Measurements from ENCODE around the gene TMC6. TPM values are rescaled to one million over a fixed set of nuclear protein-coding genes. Genes with fewer than 3 reads are reported as not detected.

TMC6 gene
- total and polyA plus RNA-seq, 2 experiments from 2014 or later = 50.0 to 72.2 TPM

- peaks cover 10% of the 10 kb centered on the region; the same call in 1 of the 2 replicates for H3F3A ChIP-seq (replicated peaks; ENCODE audit: low read depth)
- peaks cover 35% of the 10 kb centered on the region for H3K27me3 Mint-ChIP-seq (ENCODE audit: insufficient read depth, low read depth, poor library complexity)
- peak overlapping the region; percentile 10; the same call in 1 of the 2 replicates for H2AFZ ChIP-seq
Measured at GRCh38 chr17:78132084-78132676, 3.6 kb upstream of the TMC6 start.

GRCh38 chr17:78131172-78132083 lies 2.9 kb upstream of the TMC6 start:
- Histone ChIP-seq H3K4me3 (peak overlapping the region; percentile 63), H3K9me2 (ENCODE audit: insufficient read depth) (no peaks in the 10 kb centered on the region), H3K4me1 (ENCODE audit: insufficient read depth) (peaks cover 32% of the 10 kb centered on the region), H3K36me3 (ENCODE audit: insufficient read depth) (no peaks in the 10 kb centered on the region), H3K27ac (ENCODE audit: low read depth) (no peak overlapping the region), H4K20me1 (replicated peaks; ENCODE audit: insufficient read depth) (no peaks in the 10 kb centered on the region), H3K79me2 (replicated peaks; ENCODE audit: insufficient read depth) (0 out of 2 replicates have a peak, but pooled peaks cover 5% of the 10 kb centered on the region), H3F3A (replicated peaks; ENCODE audit: low read depth) (peaks cover 10% of the 10 kb centered on the region; the same call in 1 of the 2 replicates), H2AFZ (peak overlapping the region; percentile 10; the same call in 1 of the 2 replicates), H3K27me3 (ENCODE audit: insufficient read depth) (peaks cover 22% of the 10 kb centered on the region), H3K4me2 (peak overlapping the region; percentile 81)
- Mint-ChIP-seq H3K27ac (no peak overlapping the region), H3K36me3 (ENCODE audit: low read depth) (peaks cover 2% of the 10 kb centered on the region; the same call in 1 of the 3 replicates), H3K27me3 (ENCODE audit: insufficient read depth, low read depth, poor library complexity) (peaks cover 35% of the 10 kb centered on the region), H3K9me3 (no peaks in the 10 kb centered on the region), H3K4me3 (0 out of 3 replicates have a peak overlapping the region, but pooled peaks have one; percentile 36), H3K4me1 (peaks cover 23% of the 10 kb centered on the region)
- peak; percentile 3 for ATAC-seq
- DNase-seq (ENCODE audit: low spot score) = no peak
- TF ChIP-seq CTCF (conservative IDR thresholded peaks at IDR 0.05; ENCODE audit: low read depth in 2 of 2) (no peak), POLR2AphosphoS5 (IDR thresholded peaks at IDR 0.05; ENCODE audit: low read depth) (no peak), EZH2phosphoT487 (IDR thresholded peaks at IDR 0.05; ENCODE audit: unreplicated experiment) (no peak), ZNF114 (CRISPR knock-in tag; IDR thresholded peaks at IDR 0.05) (no peak), STAT1 (IDR thresholded peaks at IDR 0.05; ENCODE audit: unreplicated experiment) (no peak), ZNF331 (CRISPR knock-in tag; IDR thresholded peaks at IDR 0.05; ENCODE audit: low read depth) (no peak), NANOG (IDR thresholded peaks at IDR 0.05; ENCODE audit: borderline replicate concordance) (no peak), CREB1 (CRISPR knock-in tag; IDR thresholded peaks at IDR 0.05; ENCODE audit: low read depth) (no peak), ETS1 (IDR thresholded peaks at IDR 0.05) (no peak), JUNB (IDR thresholded peaks at IDR 0.05; ENCODE audit: unreplicated experiment) (no peak)

More at GRCh38 chr17:78132084-78132676, 3.6 kb upstream of the TMC6 start:
- Mint-ChIP-seq H3K36me3 (ENCODE audit: low read depth) (peaks cover under 1% of the 10 kb centered on the region; the same call in 1 of the 3 replicates), H3K27ac (no peak overlapping the region), H3K4me3 (peak overlapping the region; percentile 59; the same call in 2 of the 3 replicates), H3K4me1 (peaks cover 18% of the 10 kb centered on the region), H3K9me3 (no peaks in the 10 kb centered on the region)
- H3K27ac ChIP-seq (ENCODE audit: low read depth) = no peak overlapping the region
- H3K36me3 ChIP-seq (ENCODE audit: insufficient read depth) = no peaks in the 10 kb centered on the region
- H3K79me2 ChIP-seq (replicated peaks; ENCODE audit: insufficient read depth) = 0 out of 2 replicates have a peak, but pooled peaks cover 1% of the 10 kb centered on the region
- H4K20me1 ChIP-seq (replicated peaks; ENCODE audit: insufficient read depth) = no peaks in the 10 kb centered on the region
- H3K4me2 ChIP-seq = peak overlapping the region; percentile 81
- DNase-seq (ENCODE audit: low spot score) (peak; percentile 77), ATAC-seq (peak; percentile 16)
- peaks cover 22% of the 10 kb centered on the region for H3K27me3 ChIP-seq (ENCODE audit: insufficient read depth)
- H3K4me3 ChIP-seq = peak overlapping the region; percentile 63
- TF ChIP-seq ZNF331 (CRISPR knock-in tag; IDR thresholded peaks at IDR 0.05; ENCODE audit: low read depth) (no peak), POLR2AphosphoS5 (IDR thresholded peaks at IDR 0.05; ENCODE audit: low read depth) (peak; percentile 52)
- H3K4me1 ChIP-seq (ENCODE audit: insufficient read depth) = peaks cover 25% of the 10 kb centered on the region
- H3K9me2 ChIP-seq (ENCODE audit: insufficient read depth) = no peaks in the 10 kb centered on the region
